8988T (cell line): ENCODE data around the gene SLC1A1.

ENCODE experiments used
- DNase-seq: peaks from one replicate; pipeline ENCODE4 v3.0.0; 2011

Gene SLC1A1

GRCh38 chr9:4622016-4622415 lies 131.7 kb downstream of the SLC1A1 start:
- no peak for DNase-seq

- DNase-seq: no peak
Observed at GRCh38 chr9:4630836-4631235, 140.6 kb downstream of the SLC1A1 start.
